A673 (cell line): ENCODE results near the gene EXD3. TPM values are rescaled to one million over a fixed set of nuclear protein-coding genes. Genes with fewer than 3 reads are reported as not detected.

Experiments
- BruUV-seq: library from RNA; stranded (reverse); fragments of 400-500 nt; replicated peaks from 2 replicates; lab custom pipeline; 2021; lab: Mats Ljungman, UMichigan
- CTCF ChIA-PET: fragments of 300-600 bp; sonication (Branson Sonifier 250); formaldehyde crosslinking; loops from one replicate; lab custom pipeline; 2022; ENCODE audit warnings: antibody characterized with exemption; lab: Charles Lee
- POLR2A ChIA-PET: fragments of 300-600 bp; sonication (Branson Sonifier 250); formaldehyde crosslinking; loops from one replicate; lab custom pipeline; 2022; ENCODE audit warnings: antibody characterized with exemption; ENCODE audit not compliant: low non-redundant PET; lab: Charles Lee
- DNase-seq: peaks from one replicate; pipeline ENCODE4 v3.0.0-alpha.2; 2015; ENCODE audit warnings: low spot score
- H3K27ac ChIP-seq: fragments of 200-600 bp; sonication (generic); 2 replicates; pipeline ENCODE4 v1.5.1; 2016; ENCODE audit warnings: mixed run types, low read depth, mild to moderate bottlenecking, mixed read lengths, antibody characterized with exemption, low read length; ENCODE audit not compliant: poor library complexity, severe bottlenecking
- H3K27me3 ChIP-seq: fragments of 200-600 bp; sonication (generic); replicated peaks from 2 replicates; pipeline ENCODE4 v1.6.1; 2017; ENCODE audit warnings: mixed run types, low read depth, mild to moderate bottlenecking, mixed read lengths, antibody characterized with exemption, low read length; ENCODE audit not compliant: insufficient read depth, poor library complexity
- H3K36me3 ChIP-seq: fragments of 200-600 bp; sonication (generic); 2 replicates; pipeline ENCODE4 v1.6.1; 2016; ENCODE audit warnings: mixed run types, mild to moderate bottlenecking, mixed read lengths, antibody characterized with exemption, low read length; ENCODE audit not compliant: insufficient read depth, poor library complexity, severe bottlenecking
- H3K4me1 ChIP-seq: fragments of 200-600 bp; sonication (generic); 2 replicates; pipeline ENCODE4 v1.6.1; 2017; ENCODE audit warnings: mixed run types, mild to moderate bottlenecking, mixed read lengths, antibody characterized with exemption, low read length; ENCODE audit not compliant: insufficient read depth, poor library complexity, severe bottlenecking
- H3K4me3 ChIP-seq: fragments of 200-600 bp; sonication (generic); 2 replicates; pipeline ENCODE4 v1.5.1; 2016; ENCODE audit warnings: low read depth, mixed run types, mild to moderate bottlenecking, mixed read lengths, low read length; ENCODE audit not compliant: poor library complexity, severe bottlenecking
- H3K9me3 ChIP-seq: fragments of 200-600 bp; sonication (generic); 2 replicates; pipeline ENCODE4 v1.6.1; 2016; ENCODE audit warnings: mixed run types, low read depth, mild to moderate bottlenecking, mixed read lengths, antibody characterized with exemption, low read length; ENCODE audit not compliant: poor library complexity, severe bottlenecking
- CTCF ChIP-seq: fragments of 300-800, 200-600 bp; sonication (generic); conservative IDR thresholded peaks from 2 replicates; pipeline ENCODE4 v1.5.1; 2017; ENCODE audit warnings: low read depth, mild to moderate bottlenecking, antibody characterized with exemption, low read length, moderate library complexity, mixed read lengths
- EZH2 ChIP-seq: fragments of 200-600 bp; sonication (generic); IDR thresholded peaks from 2 replicates; pipeline ENCODE4 v1.6.1; 2017; ENCODE audit warnings: borderline replicate concordance, low read depth, mild to moderate bottlenecking, mixed read lengths, antibody characterized with exemption, low read length; ENCODE audit not compliant: poor library complexity, severe bottlenecking
- intact Hi-C: fragments of 100-400 bp; cut with micrococcal nuclease; formaldehyde crosslinking; loops from one replicate; pipeline ENCODE4 v1.10.0; 2022; ENCODE audit not compliant: unreplicated experiment
- total RNA-seq: library from RNA; stranded (reverse); gene quantifications from 2 replicates; pipeline ENCODE4 v1.2.3, GENCODE V29; 2021

Gene EXD3
- total RNA-seq, 1 experiment from 2014 or later = 6.3 TPM

GRCh38 chr9:137366445-137366810 lies 56.5 kb downstream of the EXD3 start:
- DNase-seq = no peak
- Histone ChIP-seq H3K27ac (no peak overlapping the region), H3K36me3 (no peaks in the 10 kb centered on the region), H3K4me1 (no peaks in the 10 kb centered on the region), H3K9me3 (no peaks in the 10 kb centered on the region), H3K4me3 (no peak overlapping the region), H3K27me3 (no peaks in the 10 kb centered on the region)
- TF ChIP-seq EZH2 = no peak
- no peak for TF ChIP-seq CTCF
- ChIA-PET POLR2A (no interaction called here), CTCF (no interaction called here)
- no TSS peak for BruUV-seq
- intact Hi-C loops = no loop called here

GRCh38 chr9:137365552-137366444 lies 57.2 kb downstream of the EXD3 start:
- no peak for TF ChIP-seq CTCF
- TF ChIP-seq EZH2 = no peak
- H3K36me3 ChIP-seq = no peaks in the 10 kb centered on the region
- no peaks in the 10 kb centered on the region for H3K27me3 ChIP-seq
- no peaks in the 10 kb centered on the region for H3K9me3 ChIP-seq
- CTCF ChIA-PET = no interaction called here
- no peak overlapping the region for H3K4me3 ChIP-seq
- H3K27ac ChIP-seq = no peak overlapping the region
- intact Hi-C loops = no loop called here
- DNase-seq = no peak
- H3K4me1 ChIP-seq = no peaks in the 10 kb centered on the region
- POLR2A ChIA-PET = no interaction called here
- BruUV-seq = no TSS peak

GRCh38 chr9:137365056-137365455 lies 57.9 kb downstream of the EXD3 start:
- POLR2A ChIA-PET = no interaction called here
- no peak overlapping the region for H3K4me3 ChIP-seq
- no peak for TF ChIP-seq EZH2
- TF ChIP-seq CTCF = no peak
- CTCF ChIA-PET = no interaction called here
- no peaks in the 10 kb centered on the region for H3K27me3 ChIP-seq
- no TSS peak for BruUV-seq
- no peaks in the 10 kb centered on the region for H3K4me1 ChIP-seq
- no peaks in the 10 kb centered on the region for H3K9me3 ChIP-seq
- DNase-seq = no peak
- H3K27ac ChIP-seq = no peak overlapping the region
- no peaks in the 10 kb centered on the region for H3K36me3 ChIP-seq
- intact Hi-C loops = no loop called here
